Measurements from ENCODE around the gene LFNG. TPM values are rescaled to one million over a fixed set of nuclear protein-coding genes. Genes with fewer than 3 reads are reported as not detected.
A peak's percentile ranks its signal among the peaks of the same experiment; 100 is the strongest.

Gene LFNG
- total and polyA plus RNA-seq, 9 of the 15 experiments (the other 6 are each of a cell fraction or from before 2014, with no cell fraction given) = 0.03 to 0.89 (median 0.25) TPM; not detected in 1

DNA sequence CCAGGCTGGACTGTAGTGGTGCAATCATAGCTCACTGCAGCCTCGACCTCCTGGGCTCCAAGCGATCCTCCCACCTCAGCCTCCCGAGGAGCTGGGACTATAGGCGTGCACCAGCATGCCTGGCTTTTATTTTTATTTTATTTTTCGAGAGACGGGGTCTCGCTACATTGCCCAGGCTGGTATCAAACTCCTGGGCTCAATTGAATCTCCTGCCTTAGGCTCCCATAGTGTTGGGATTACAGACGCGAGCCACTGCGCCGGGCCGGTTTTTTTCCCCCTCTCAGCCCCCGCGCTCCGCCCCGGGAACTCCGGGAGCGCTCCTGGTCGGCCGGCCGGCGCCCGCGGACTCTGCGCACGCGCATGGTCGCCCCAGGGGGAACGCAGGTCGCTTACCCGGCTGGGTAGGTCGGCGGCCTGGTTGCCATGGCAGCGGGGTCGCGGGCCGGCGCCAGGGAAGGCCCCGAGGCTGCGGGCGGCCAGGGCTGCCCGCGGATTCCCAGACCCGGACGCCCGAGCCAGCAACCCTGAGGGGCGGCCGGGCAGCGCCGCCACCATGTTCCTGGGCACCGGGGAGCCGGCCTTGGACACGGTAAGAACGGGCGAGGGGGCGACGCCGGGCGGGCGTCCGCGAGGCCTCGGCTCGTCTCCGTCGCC lies 39.2 kb downstream of the LFNG start, which contains the start of gene IQCE (continued):
- TF ChIP-seq, protein P1, sequence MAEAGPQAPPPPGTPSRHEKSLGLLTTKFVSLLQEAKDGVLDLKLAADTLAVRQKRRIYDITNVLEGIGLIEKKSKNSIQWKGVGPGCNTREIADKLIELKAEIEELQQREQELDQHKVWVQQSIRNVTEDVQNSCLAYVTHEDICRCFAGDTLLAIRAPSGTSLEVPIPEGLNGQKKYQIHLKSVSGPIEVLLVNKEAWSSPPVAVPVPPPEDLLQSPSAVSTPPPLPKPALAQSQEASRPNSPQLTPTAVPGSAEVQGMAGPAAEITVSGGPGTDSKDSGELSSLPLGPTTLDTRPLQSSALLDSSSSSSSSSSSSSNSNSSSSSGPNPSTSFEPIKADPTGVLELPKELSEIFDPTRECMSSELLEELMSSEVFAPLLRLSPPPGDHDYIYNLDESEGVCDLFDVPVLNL (CRISPR knock-in tag; IDR thresholded peaks at IDR 0.05; ENCODE audit: low read depth) = no peak
- no peak for TF ChIP-seq ZNF239 (CRISPR knock-in tag; IDR thresholded peaks at IDR 0.05)
- peak; percentile 56; the same call in 1 of the 2 replicates for TF ChIP-seq SIN3B (IDR thresholded peaks at IDR 0.05; ENCODE audit: low read depth)
- TF ChIP-seq SPI1 (IDR thresholded peaks at IDR 0.05; ENCODE audit: borderline replicate concordance, low read depth, low read length) = no peak
- TF ChIP-seq ZNF124 (CRISPR knock-in tag; IDR thresholded peaks at IDR 0.05) = no peak
- no peak for TF ChIP-seq ZNF583 (CRISPR knock-in tag; IDR thresholded peaks at IDR 0.05)
- 0 out of 4 replicates have a peak, but pooled peaks of 1 of the 2 experiments have one; percentile 5 for TF ChIP-seq HDAC1 (IDR thresholded peaks at IDR 0.05)
- no peak for TF ChIP-seq SRSF7 (optimal IDR thresholded peaks at IDR 0.05; ENCODE audit: low read depth, low read length)
- TF ChIP-seq, protein P2, sequence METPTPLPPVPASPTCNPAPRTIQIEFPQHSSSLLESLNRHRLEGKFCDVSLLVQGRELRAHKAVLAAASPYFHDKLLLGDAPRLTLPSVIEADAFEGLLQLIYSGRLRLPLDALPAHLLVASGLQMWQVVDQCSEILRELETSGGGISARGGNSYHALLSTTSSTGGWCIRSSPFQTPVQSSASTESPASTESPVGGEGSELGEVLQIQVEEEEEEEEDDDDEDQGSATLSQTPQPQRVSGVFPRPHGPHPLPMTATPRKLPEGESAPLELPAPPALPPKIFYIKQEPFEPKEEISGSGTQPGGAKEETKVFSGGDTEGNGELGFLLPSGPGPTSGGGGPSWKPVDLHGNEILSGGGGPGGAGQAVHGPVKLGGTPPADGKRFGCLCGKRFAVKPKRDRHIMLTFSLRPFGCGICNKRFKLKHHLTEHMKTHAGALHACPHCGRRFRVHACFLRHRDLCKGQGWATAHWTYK (CRISPR knock-in tag; IDR thresholded peaks at IDR 0.05) = no peak
- TF ChIP-seq, protein P3, sequence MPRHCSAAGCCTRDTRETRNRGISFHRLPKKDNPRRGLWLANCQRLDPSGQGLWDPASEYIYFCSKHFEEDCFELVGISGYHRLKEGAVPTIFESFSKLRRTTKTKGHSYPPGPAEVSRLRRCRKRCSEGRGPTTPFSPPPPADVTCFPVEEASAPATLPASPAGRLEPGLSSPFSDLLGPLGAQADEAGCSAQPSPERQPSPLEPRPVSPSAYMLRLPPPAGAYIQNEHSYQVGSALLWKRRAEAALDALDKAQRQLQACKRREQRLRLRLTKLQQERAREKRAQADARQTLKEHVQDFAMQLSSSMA (CRISPR knock-in tag; IDR thresholded peaks at IDR 0.05) = no peak
- TF ChIP-seq TOE1 (IDR thresholded peaks at IDR 0.05; ENCODE audit: borderline replicate concordance) = peak; percentile 75; the same call in 1 of the 2 replicates
- no peak for TF ChIP-seq TOE1 (CRISPR knock-in tag; IDR thresholded peaks at IDR 0.05; ENCODE audit: borderline replicate concordance, low read depth)
- no peak for TF ChIP-seq BRF1 (IDR thresholded peaks at IDR 0.05; ENCODE audit: borderline replicate concordance, extremely low read depth, insufficient read length)
- TF ChIP-seq ZKSCAN3 (CRISPR knock-in tag; IDR thresholded peaks at IDR 0.05) = no peak
- TF ChIP-seq CHD2 (IDR thresholded peaks at IDR 0.05; ENCODE audit: low read depth, low read length) = no peak
- TF ChIP-seq, protein P4, sequence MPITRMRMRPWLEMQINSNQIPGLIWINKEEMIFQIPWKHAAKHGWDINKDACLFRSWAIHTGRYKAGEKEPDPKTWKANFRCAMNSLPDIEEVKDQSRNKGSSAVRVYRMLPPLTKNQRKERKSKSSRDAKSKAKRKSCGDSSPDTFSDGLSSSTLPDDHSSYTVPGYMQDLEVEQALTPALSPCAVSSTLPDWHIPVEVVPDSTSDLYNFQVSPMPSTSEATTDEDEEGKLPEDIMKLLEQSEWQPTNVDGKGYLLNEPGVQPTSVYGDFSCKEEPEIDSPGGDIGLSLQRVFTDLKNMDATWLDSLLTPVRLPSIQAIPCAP (CRISPR knock-in tag; IDR thresholded peaks at IDR 0.05; ENCODE audit: borderline replicate concordance) = no peak
- TF ChIP-seq EWSR1 (IDR thresholded peaks at IDR 0.05; ENCODE audit: borderline replicate concordance, low read depth, partially characterized antibody) = no peak
- TF ChIP-seq POLR2G (IDR thresholded peaks at IDR 0.05; ENCODE audit: low read depth, low read length) = peak; percentile 59; the same call in 1 of the 2 replicates
- 0 out of 4 replicates have a peak, but pooled peaks of 1 of the 2 experiments have one; percentile 42 for TF ChIP-seq SRF (CRISPR knock-in tag; IDR thresholded peaks at IDR 0.05)
- TF ChIP-seq MTA3 (IDR thresholded peaks at IDR 0.05; ENCODE audit: borderline replicate concordance) = 0 out of 2 replicates have a peak, but pooled peaks have one; percentile 37
- TF ChIP-seq OTX1 (CRISPR knock-in tag; IDR thresholded peaks at IDR 0.05) = no peak
- no peak for TF ChIP-seq HOXB6 (CRISPR knock-in tag; IDR thresholded peaks at IDR 0.05; ENCODE audit: borderline replicate concordance)
